Right lung (tissue), 5 donors: ENCODE results near the gene KCNJ9. TPM values are rescaled to one million over a fixed set of nuclear protein-coding genes. Genes with fewer than 3 reads are reported as not detected.

Experiments
- DNase-seq, 2 donors: peaks; one replicate each; pipeline ENCODE4 v3.0.0-alpha.2; 2013
- polyA plus RNA-seq, 5 donors: library from polyadenylated mRNA; unstranded; fragments of 120-200 nt; gene quantifications; one replicate each; pipeline versions ENCODE4 v1.2.1 to v1.2.3, GENCODE V29; 2013; ENCODE audit warnings: inconsistent platforms in 1 of 5, low replicate concordance in 1 of 5; ENCODE audit not compliant: insufficient read length in 5 of 5, insufficient read depth in 1 of 5

Gene KCNJ9
- polyA plus RNA-seq, 5 donors = 0.04 to 0.10 (median 0.06) TPM

- no peak for DNase-seq
These were observed 5.1 kb downstream of the KCNJ9 start for GRCh38 chr1:160086456-160086892.

- DNase-seq = no peak
These were observed 5.9 kb downstream of the KCNJ9 start for GRCh38 chr1:160087118-160087662.

GRCh38 chr1:160089883-160090282, 8.5 kb downstream of the KCNJ9 start:
- DNase-seq = no peak

- no peak for DNase-seq
These were observed 9.4 kb downstream of the KCNJ9 start for GRCh38 chr1:160090760-160091159.

- no peak for DNase-seq
These were observed 10.4 kb downstream of the KCNJ9 start for GRCh38 chr1:160091666-160092223.

- DNase-seq = no peak
These were observed 11.2 kb downstream of the KCNJ9 start for GRCh38 chr1:160092366-160093068.

GRCh38 chr1:160093069-160093395, 11.7 kb downstream of the KCNJ9 start:
- no peak for DNase-seq

GRCh38 chr1:160093624-160094290, 12.4 kb downstream of the KCNJ9 start:
- no peak for DNase-seq

GRCh38 chr1:160094291-160094625, 12.9 kb downstream of the KCNJ9 start:
- DNase-seq = no peak

- no peak for DNase-seq
These were observed 13.5 kb downstream of the KCNJ9 start for GRCh38 chr1:160094806-160095205.

- no peak for DNase-seq
These were observed 14.2 kb downstream of the KCNJ9 start for GRCh38 chr1:160095382-160096105.

GRCh38 chr1:160096274-160097116, 15.2 kb downstream of the KCNJ9 start:
- no peak for DNase-seq

- DNase-seq = no peak
These were observed 16.0 kb downstream of the KCNJ9 start for GRCh38 chr1:160097151-160097910.

- DNase-seq = peak; percentile 84
These were observed 16.8 kb downstream of the KCNJ9 start, which contains the start of gene IGSF8 for GRCh38 chr1:160097911-160098851. Gene IGSF8 (minus strand): TSS chr1:160098619. CDS start chr1:160098472, 147 bp downstream.

- DNase-seq = peak; percentile 95
These were observed 17.7 kb downstream of the KCNJ9 start for GRCh38 chr1:160098852-160099561.

- DNase-seq = no peak
These were observed 18.5 kb downstream of the KCNJ9 start for GRCh38 chr1:160099716-160100375.

GRCh38 chr1:160101037-160101716, 19.8 kb downstream of the KCNJ9 start:
- DNase-seq = peak; percentile 71 to 80
